Adrenal gland (tissue), 12 donors: Measurements from ENCODE around the gene WBP1L. TPM values are rescaled to one million over a fixed set of nuclear protein-coding genes. Genes with fewer than 3 reads are reported as not detected.
"Not testable (repeated sequence)": the region's sequence is repeated elsewhere in the genome, so short reads cannot be mapped to it uniquely, and the experiment has no call there.

ENCODE experiments used
- DNase-seq, 7 donors: peaks; one replicate each; pipeline ENCODE4 v3.0.0-alpha.2; 2019 to 2020
- H3K27ac ChIP-seq, 5 donors: fragments of 200-600 bp; sonication (generic) in 4 of 5; 1 replicate in 3 of 5; 2 replicates in 2 of 5; pipeline versions ENCODE4 v1.5.1 to v1.8.0; 2016 to 2020; ENCODE audit warnings: mild to moderate bottlenecking in 1 of 5
- H3K27me3 ChIP-seq: fragments of 200-600 bp; 2 replicates; pipeline ENCODE4 v1.8.0; 2021
- H3K36me3 ChIP-seq, 2 donors: fragments of 200-600 bp; replicated peaks in 1 of 2; 1 replicate in 1 of 2; 2 replicates in 1 of 2; pipeline versions ENCODE4 v1.5.1 to v1.8.0; 2018 to 2022
- H3K4me1 ChIP-seq, 2 donors: fragments of 200-600 bp; replicated peaks in 1 of 2; 1 replicate in 1 of 2; 2 replicates in 1 of 2; pipeline versions ENCODE4 v1.5.1 to v1.8.0; 2018 to 2021
- H3K4me3 ChIP-seq, 4 donors: fragments of 200-600 bp; sonication (generic) in 3 of 4; one replicate each; pipeline ENCODE4 v1.5.1; 2016 to 2018
- H3K9me3 ChIP-seq, 3 donors: fragments of 200-600 bp; sonication (generic) in 1 of 3; replicated peaks in 1 of 3; 1 replicate in 2 of 3; 2 replicates in 1 of 3; pipeline versions ENCODE4 v1.5.1 to v1.8.0; 2016 to 2021
- POLR2A ChIP-seq, 2 donors: fragments of 450-650 bp; IDR thresholded peaks; one replicate each; pipeline ENCODE4 v1.6.1; 2017; ENCODE audit warnings: antibody characterized with exemption in 2 of 2, mild to moderate bottlenecking in 2 of 2, moderate library complexity in 1 of 2
- WGBS, 4 donors: extraction: QIAGEN DNeasy Blood & Tissue Kit in 2 of 4; methylation state at CpG; one replicate each; pipeline versions ENCODE4 v1.1.5 to v1.1.7; 2013 to 2017; 5-methylcytosine and 5-hydroxymethylcytosine counted together
- intact Hi-C, 2 donors: fragments of 100-400 bp; cut with DNase I; formaldehyde crosslinking; loops; one replicate each; pipeline versions ENCODE4 v1.14.1 to v1.15.0; 2022 to 2023
- polyA plus RNA-seq, 3 donors: library from polyadenylated mRNA; stranded (reverse); fragments of 200-250 nt in 2 of 3; fragments of 350-450 nt in 1 of 3; fragmentation: Illumina TruSeq in 1 of 3; extraction: RNeasy Lipid Tissue Mini Kit (QIAGEN cat#74804) in 1 of 3; gene quantifications; one replicate each; pipeline ENCODE4 v1.2.3, GENCODE V29; 2013 to 2014
- total RNA-seq, 9 donors: library from RNA; depleted of rRNA in 4 of 9; stranded (reverse); fragments of >200 nt in 4 of 9; fragments of 120-200 nt in 1 of 9; fragmentation: NEBNext Ultra II Directional in 1 of 9; extraction: Animal tissue kit (Norgen Biotek cat#: 25700) in 1 of 9; gene quantifications; one replicate each; pipeline versions ENCODE4 v1.1.0 to v1.2.4, GENCODE V29; 2013 to 2023
- TF ChIP-seq, protein P1 (sequence below), 6 experiments: fragments of 450-650 bp in 4 of 6; fragments of 200-600 bp in 2 of 6; sonication (generic) in 1 of 6; IDR thresholded peaks; 1 replicate in 5 of 6; 2 replicates in 1 of 6; pipeline versions ENCODE4 v1.5.1 to v1.8.0; 2016 to 2021; ENCODE audit warnings: antibody characterized with exemption in 6 of 6, mild to moderate bottlenecking in 2 of 6, moderate library complexity in 1 of 6
- donor health status: healthy with polysubstance abuse.
- donor health status: Bipolar disorder and iron deficiency.
- donor health status: DM: yes; HTN: yes; CAD: no.
- donor health status: DM: no; HTN: no; CAD: no.
- donor health status: DM: no; HTN: no; CAD: no.
- donor health status: DM: yes; HTN: yes; CAD: no.

Gene WBP1L
- total and polyA plus RNA-seq, 12 donors = 38.5 to 231 (median 107) TPM

DNA sequence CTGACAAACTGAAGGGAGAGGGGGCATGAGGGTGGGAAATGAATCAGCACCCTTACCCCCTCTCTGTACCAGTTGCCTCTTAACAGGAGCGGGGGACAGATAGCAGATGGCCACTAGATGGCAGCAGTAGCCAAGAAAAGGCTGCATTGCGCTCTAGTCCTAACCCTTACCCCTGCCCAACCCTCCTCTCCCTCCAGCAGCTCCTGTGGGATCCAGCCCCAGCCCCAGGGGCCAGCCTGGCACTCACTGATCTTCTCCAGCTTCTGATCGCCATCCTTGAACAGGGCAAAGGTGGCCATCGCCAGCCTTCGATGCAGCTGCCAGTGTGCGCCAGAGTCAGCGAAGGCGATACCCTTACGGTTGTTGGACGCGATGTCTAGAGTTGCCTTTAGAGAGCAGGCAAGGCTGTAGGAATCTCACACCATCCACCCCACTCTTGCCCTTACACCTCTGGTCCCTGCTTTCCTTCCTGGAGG lies 91.3 kb downstream of the WBP1L start:
- intact Hi-C loops = loop anchor here (10.0 kb wide), 2 partner anchors 60 to 240 kb away; no protein-coding TSS in a partner anchor
- TF ChIP-seq POLR2A (IDR thresholded peaks at IDR 0.05) = peak; percentile 2 to 38
- TF ChIP-seq, protein P1, sequence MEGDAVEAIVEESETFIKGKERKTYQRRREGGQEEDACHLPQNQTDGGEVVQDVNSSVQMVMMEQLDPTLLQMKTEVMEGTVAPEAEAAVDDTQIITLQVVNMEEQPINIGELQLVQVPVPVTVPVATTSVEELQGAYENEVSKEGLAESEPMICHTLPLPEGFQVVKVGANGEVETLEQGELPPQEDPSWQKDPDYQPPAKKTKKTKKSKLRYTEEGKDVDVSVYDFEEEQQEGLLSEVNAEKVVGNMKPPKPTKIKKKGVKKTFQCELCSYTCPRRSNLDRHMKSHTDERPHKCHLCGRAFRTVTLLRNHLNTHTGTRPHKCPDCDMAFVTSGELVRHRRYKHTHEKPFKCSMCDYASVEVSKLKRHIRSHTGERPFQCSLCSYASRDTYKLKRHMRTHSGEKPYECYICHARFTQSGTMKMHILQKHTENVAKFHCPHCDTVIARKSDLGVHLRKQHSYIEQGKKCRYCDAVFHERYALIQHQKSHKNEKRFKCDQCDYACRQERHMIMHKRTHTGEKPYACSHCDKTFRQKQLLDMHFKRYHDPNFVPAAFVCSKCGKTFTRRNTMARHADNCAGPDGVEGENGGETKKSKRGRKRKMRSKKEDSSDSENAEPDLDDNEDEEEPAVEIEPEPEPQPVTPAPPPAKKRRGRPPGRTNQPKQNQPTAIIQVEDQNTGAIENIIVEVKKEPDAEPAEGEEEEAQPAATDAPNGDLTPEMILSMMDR (IDR thresholded peaks at IDR 0.05) = peak; percentile 45 to 92 (median 76)
- H3K4me3 ChIP-seq = peak overlapping the region; percentile 12 to 69 (median 44)
- H3K27me3 ChIP-seq = no peaks in the 10 kb centered on the region
- 31 to 42% (median 36%) methylated on average over 11 of the region's 11 CpGs for WGBS, 4 donors
- H3K4me1 ChIP-seq = peaks cover 0 to 10% of the 10 kb centered on the region in 2 donors
- H3K9me3 ChIP-seq = no peaks in the 10 kb centered on the region
- H3K27ac ChIP-seq = peak overlapping the region; percentile 59 to 92 (median 87)
- peak; percentile 77 to 90 (median 81) for DNase-seq
- H3K36me3 ChIP-seq = peaks cover 0 to 44% of the 10 kb centered on the region in 2 donors

DNA sequence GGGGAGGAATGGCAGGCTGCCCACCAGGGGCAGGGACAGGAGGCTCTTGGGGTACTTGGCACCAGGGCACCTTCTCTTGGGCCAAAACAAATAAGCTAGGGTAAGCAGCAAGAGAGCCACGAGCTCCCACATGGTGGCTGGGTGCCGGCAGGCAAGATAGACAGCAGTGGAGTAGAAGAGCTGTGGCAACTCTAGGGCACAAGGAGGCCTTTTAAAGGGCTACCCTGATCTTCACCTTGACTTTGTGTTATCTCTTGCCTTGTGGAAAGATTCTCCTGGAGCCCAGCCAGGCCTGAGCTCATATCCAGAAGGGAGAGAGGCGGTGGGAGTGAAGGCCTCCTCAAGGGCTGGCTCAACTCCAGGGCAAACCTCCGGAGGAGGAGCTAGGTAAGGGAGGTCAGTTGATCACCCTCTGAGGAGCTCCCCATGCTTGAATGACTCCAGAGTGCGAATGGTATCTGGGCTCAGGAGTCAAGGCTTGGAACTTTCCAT lies 93.5 kb downstream of the WBP1L start, which contains the start of gene CYP17A1:
Gene CYP17A1, minus strand, starts transcription at position 184 of the 492 bp plus-strand sequence. Its CDS starts 52 bp downstream, at position 132.
- peak within 1 kb of the TSS; percentile 59 to 92 (median 87) for H3K27ac ChIP-seq
- H3K9me3 ChIP-seq = no peaks in the 10 kb centered on the region
- TF ChIP-seq, protein P1 (IDR thresholded peaks at IDR 0.05) = peak in 1 of 6 experiments; percentile 18
- peak; percentile 82 to 95 for TF ChIP-seq POLR2A (IDR thresholded peaks at IDR 0.05)
- no peaks in the 10 kb centered on the region for H3K27me3 ChIP-seq
- H3K4me3 ChIP-seq = peak within 1 kb of the TSS in 3 of 4 donors; percentile 38 to 69 (median 50)
- WGBS, 4 donors = 16 to 49% (median 29%) methylated on average over 5 of the region's 5 CpGs
- peaks cover 0 to 35% of the 10 kb centered on the region in 2 donors for H3K36me3 ChIP-seq
- intact Hi-C loops = loop anchor here (10.0 kb wide), 2 partner anchors 58 to 238 kb away; no protein-coding TSS in a partner anchor
- peaks cover 0 to 10% of the 10 kb centered on the region in 2 donors for H3K4me1 ChIP-seq
- peak; percentile 93 to 100 (median 98) for DNase-seq

DNA sequence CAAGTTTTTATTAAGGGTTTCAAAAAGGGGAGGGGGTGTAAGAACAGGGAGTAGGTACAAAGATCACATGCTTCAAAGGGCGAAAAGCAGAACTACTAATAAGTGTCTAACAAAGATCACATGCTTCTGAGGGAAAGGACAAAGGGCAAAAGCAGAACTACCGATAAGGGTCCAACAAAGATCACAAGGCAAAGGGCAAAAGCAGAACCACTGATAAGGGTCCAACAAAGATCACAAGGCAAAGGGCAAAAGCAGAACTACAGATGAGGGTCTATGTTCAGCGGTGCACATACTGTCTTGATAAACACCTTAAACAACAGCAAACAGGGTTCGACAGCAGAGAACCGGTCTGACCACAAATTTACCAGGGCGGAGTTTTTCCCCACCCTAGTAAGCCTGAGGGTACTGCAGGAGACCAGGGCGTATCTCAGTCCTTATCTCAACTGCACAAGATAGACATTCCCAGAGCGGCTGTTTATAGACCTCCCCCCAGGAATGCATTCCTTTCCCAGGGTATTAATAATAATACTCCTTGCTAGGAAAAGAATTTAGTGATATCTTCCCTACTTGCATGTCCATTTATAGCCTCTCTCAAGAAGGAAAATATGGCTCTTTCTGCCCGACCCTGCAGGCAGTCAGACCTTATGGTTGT lies 94.7 kb downstream of the WBP1L start:
- peak overlapping the region in 4 of 5 donors; percentile 66 to 92 (median 87) for H3K27ac ChIP-seq
- DNase-seq, H3K27me3 ChIP-seq, H3K4me3 ChIP-seq, H3K4me1 ChIP-seq, H3K9me3 ChIP-seq: not testable (repeated sequence)
- WGBS, 4 donors = 91 to 94% (median 93%) methylated on average over 8 to 9 of the region's 9 CpGs
- peaks cover 0 to 23% of the 10 kb centered on the region in 2 donors for H3K36me3 ChIP-seq
- intact Hi-C loops = loop anchor here (10.0 kb wide), 2 partner anchors 56 to 236 kb away; no protein-coding TSS in a partner anchor

DNA sequence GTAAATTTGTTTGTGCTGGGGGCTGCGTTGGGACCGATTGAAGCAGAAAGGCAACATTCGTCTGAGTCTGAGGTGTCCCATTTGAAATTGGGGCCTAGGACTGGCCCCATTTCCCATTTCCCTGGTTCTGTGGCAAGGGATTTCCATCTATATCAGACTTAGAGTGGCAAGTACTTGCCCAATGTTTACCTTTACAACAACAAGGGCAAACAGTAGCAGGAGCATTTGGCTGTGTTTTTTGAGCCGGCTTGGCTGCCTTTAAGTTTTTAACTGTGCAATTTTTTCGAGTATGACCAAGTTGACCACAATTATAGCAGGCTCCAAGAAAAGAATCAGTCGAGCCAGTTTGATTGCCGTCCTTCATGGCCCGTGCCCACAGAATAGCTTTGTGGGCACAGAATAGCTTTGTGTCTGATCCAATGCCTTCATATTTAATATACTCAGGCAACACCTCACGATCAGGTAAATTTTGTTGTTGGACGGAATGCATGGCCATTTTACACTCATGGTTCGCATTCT lies 98.1 kb downstream of the WBP1L start:
- no peaks in the 10 kb centered on the region for H3K4me1 ChIP-seq
- intact Hi-C loops = loop anchor here in 1 of 2 donors (10.0 kb wide), 1 partner anchor 233 kb away; no protein-coding TSS in a partner anchor
- DNase-seq = peak in 1 of 7 donors; percentile 29
- no peak for TF ChIP-seq POLR2A (IDR thresholded peaks at IDR 0.05)
- TF ChIP-seq, protein P1 (IDR thresholded peaks at IDR 0.05) = no peak
- H3K27me3 ChIP-seq = no peaks in the 10 kb centered on the region
- no peaks in the 10 kb centered on the region for H3K36me3 ChIP-seq
- 86 to 90% (median 88%) methylated on average over 10 to 11 of the region's 11 CpGs for WGBS, 4 donors
- no peak overlapping the region for H3K4me3 ChIP-seq
- no peak overlapping the region for H3K27ac ChIP-seq
- no peaks in the 10 kb centered on the region for H3K9me3 ChIP-seq

DNA sequence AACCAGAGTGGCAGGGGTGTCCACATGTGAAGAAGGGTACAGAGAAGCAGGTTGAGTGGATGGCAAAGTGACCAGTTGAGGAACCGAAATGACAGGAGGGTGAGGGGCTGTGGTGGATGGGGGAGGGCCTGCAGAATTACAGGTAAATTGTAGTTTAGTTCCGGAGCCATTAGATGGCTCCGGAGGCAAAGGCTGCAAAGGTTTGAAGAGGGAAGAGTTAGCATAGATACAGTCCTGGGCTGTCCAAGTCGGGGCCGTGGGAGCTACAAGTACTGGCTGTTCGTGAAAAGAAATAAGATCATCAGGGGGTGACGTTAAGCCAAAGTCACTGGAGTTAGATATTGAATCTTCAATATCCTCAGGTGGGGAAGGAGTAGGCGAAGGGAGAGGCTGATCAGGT lies 99.4 kb downstream of the WBP1L start:
- 53 to 77% (median 66%) methylated on average over 8 of the region's 8 CpGs for WGBS, 4 donors
- H3K27me3 ChIP-seq, H3K9me3 ChIP-seq, H3K4me1 ChIP-seq, H3K36me3 ChIP-seq, H3K27ac ChIP-seq, H3K4me3 ChIP-seq: not testable (repeated sequence)
- DNase-seq = peak in 2 of 7 donors; percentile 35 to 51
- intact Hi-C loops = loop anchor here in 1 of 2 donors (10.0 kb wide), 1 partner anchor 232 kb away; no protein-coding TSS in a partner anchor

DNA sequence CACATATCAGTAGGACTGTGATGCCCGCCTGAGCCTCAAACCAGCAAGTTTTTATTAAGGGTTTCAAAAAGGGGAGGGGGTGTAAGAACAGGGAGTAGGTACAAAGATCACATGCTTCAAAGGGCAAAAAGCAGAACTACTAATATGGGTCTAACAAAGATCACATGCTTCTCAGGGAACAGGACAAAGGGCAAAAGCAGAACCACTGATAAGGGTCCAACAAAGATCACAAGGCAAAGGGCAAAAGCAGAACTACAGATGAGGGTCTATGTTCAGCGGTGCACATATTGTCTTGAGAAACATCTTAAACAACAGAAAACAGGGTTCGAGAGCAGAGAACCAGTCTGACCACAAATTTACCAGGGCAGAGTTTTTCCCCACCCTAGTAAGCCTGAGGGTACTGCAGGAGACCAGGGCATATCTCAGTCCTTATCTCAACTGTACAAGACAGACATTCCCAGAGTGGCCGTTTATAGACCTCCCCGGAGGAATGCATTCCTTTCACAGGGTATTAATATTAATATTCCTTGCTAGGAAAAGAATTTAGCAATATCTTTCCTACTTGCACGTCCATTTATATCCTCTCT lies 100.5 kb downstream of the WBP1L start:
- intact Hi-C loops = loop anchor here in 1 of 2 donors (10.0 kb wide), 1 partner anchor 231 kb away; no protein-coding TSS in a partner anchor
- H3K27me3 ChIP-seq, H3K27ac ChIP-seq, H3K4me3 ChIP-seq, H3K36me3 ChIP-seq, H3K4me1 ChIP-seq, H3K9me3 ChIP-seq: not testable (repeated sequence)
- WGBS, 4 donors = 81 to 91% (median 88%) methylated on average over 6 of the region's 6 CpGs
- DNase-seq = peak in 1 of 7 donors; percentile 7
